Right renal pelvis (tissue), 4 donors: Measurements from ENCODE around the gene VGLL3. TPM values are rescaled to one million over a fixed set of nuclear protein-coding genes. Genes with fewer than 3 reads are reported as not detected.

Experiments
- polyA plus RNA-seq, 4 donors: library from polyadenylated mRNA; unstranded; fragments of 120-200 nt; gene quantifications; one replicate each; pipeline ENCODE4 v1.2.1, GENCODE V29; 2013; ENCODE audit not compliant: insufficient read length in 4 of 4

The VGLL3 gene
- polyA plus RNA-seq, 4 donors = 4.0 to 8.0 (median 5.8) TPM

Other genes starting within 250 kb of the VGLL3 start
- gene CHMP2B, start 236.2 kb upstream of the VGLL3 start, polyA plus RNA-seq = 10 to 100 TPM; 51.8 to 67.2 (median 60.7) TPM